HG02884 (cell line): Measurements from ENCODE around the gene MAL.
"Not testable (repeated sequence)": the region's sequence is repeated elsewhere in the genome, so short reads cannot be mapped to it uniquely, and the experiment has no call there.

Experiments
- ATAC-seq: cut with Tn5 transposase; IDR thresholded peaks from one replicate; pipeline ENCODE4 v1.9.1; 2021; ENCODE audit warnings: mild to moderate bottlenecking, moderate library complexity; ENCODE audit not compliant: unreplicated experiment

The MAL gene

DNA sequence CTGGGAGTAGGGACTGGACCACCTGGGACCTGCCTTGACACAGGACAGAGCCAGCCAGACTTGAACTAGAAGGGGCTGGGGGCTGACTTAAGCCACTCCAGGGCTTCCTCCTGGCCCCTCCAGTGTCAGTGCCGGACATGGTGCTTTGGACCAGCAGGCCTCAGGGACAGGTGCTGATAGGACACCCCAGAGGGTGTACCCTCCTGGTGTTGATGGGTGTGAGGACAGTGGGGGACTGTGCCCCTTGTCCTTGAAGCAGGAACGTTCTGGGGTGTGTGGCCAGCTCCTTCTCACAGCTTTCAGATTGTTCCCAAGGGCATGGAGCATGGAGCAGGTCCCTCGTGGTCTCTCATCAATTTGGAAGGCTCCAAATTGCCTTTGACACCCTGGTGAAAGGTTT is 6.8 kb downstream of the MAL start:
- no peak for ATAC-seq

DNA sequence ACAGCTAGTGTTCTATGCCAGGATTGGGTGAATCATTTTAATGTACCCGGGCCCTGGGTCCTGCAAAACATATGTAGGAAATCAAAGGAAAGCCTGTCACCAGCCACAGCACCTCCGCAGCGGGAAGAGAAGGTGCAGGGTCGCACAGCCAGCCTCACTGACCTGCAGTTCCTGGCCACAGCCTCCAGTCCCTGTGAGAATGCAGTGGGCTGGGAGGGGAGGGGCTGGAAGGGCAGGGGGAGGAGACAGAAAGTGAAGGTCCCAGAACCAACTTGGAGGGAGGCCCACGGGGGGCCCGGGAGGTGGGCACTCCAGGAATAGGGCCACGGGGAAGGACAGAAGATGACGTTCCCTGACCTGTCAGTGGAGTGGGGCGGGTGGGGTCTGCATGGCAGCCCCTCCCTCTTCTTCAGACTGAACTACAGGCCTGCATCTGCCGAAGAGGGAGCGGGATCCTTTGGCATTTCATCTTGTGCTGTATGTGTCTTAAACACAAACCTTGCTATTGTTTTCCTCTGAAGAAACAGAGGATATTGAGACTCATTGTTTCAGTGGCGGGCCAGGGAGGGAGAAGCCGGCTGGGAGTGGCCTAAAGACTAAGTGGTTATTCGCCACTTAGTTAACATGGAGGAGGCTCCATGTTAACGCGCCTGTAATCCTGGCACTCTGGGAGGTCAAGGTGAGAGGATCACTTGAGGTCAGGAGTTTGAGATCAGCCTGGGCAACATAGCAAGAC is 7.5 kb downstream of the MAL start:
- no peak for ATAC-seq

DNA sequence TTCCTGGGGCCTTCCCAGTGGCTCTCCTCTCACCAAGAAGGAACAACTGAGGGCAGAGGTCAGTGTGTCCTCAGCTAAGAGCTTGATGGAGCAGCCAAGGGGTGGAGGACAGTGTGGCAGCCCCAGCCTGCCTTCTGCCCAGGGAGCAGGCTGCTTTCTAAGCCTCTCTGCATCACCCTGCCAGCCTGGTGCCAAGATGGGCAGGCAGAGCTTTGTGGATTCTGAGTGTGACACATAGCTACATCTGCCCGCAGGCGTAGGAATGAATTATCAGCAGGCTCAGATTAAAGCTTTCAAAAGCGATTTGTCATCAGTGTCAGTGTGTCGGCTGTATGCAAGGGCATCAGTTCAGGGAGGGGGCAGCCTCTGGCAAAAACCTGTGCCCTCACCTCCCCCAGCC is 8.7 kb downstream of the MAL start:
- ATAC-seq = no peak

DNA sequence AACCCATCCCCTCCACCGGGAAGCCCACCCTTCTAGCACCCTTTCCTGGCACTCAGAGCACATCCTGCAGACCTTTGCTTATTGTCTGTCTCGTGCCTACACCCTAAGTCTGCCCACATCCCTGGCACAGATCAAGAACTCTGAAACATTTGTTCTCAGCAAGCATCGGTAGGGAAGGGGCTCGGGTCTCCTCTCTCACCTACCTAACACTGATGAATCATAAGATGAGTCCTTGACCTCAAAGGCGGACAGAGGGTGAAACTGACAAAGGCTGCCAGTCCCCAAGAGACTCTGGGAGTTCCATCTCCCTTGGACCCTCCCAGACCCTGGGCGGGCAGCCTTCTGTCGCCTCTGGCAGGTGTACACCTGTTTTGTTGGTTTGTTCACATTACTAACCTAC is 9.3 kb downstream of the MAL start:
- no peak for ATAC-seq

DNA sequence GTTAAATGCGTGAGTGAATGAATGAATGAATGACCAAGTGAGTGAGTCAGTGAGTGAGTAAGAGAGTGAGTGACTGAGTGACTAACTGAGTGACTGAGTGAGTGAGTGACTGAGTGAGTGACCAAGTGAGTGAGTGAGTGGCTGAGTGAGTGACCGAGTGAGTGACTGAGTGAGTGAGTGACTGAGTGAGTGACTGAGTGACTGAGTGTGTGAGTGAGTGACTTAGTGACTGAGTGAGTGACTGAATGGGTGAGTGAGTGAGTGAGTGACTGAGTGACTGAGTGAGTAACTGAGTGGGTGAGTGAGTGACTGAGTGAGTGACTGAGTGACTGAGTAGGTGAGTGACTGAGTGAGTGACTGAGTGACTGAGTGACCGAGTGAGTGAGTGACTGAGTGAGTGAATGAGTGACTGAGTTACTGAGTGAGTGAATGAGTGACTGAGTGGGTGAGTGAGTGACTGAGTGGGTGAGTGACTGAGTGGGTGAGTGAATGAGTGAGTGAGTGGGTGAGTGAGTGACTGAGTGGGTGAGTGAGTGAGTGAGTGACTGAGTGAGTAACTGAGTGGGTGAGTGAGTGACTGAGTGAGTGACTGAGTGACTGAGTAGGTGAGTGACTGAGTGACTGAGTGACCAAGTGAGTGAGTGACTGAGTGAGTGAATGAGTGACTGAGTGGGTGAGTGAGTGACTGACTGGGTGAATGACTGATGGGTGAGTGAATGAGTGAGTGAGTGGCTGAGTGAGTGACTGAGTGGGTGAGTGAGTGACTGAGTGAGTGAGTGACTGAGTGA is 11.3 kb downstream of the MAL start:
- no peak for ATAC-seq

DNA sequence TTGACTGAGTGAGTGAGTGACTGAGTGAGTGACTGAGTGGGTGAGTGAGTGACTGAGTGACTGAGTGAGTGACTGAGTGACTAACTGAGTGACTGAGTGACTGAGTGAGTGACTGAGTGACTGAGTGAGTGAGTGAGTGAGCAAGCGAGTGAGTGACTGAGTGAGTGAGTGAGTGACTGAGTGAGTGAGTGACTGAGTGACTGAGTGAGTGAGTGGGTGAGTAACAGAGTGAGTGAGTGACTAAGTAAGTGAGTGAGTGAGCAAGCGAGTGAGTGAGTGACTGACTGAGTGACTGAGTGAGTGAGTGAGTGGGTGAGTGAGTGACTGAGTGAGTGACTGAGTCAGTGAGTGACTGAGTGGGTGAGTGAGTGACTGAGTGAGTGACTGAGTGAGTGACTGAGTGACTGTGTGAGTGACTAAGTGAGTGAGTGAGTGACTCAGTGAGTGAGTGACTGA is 11.9 kb downstream of the MAL start:
- ATAC-seq = no peak

DNA sequence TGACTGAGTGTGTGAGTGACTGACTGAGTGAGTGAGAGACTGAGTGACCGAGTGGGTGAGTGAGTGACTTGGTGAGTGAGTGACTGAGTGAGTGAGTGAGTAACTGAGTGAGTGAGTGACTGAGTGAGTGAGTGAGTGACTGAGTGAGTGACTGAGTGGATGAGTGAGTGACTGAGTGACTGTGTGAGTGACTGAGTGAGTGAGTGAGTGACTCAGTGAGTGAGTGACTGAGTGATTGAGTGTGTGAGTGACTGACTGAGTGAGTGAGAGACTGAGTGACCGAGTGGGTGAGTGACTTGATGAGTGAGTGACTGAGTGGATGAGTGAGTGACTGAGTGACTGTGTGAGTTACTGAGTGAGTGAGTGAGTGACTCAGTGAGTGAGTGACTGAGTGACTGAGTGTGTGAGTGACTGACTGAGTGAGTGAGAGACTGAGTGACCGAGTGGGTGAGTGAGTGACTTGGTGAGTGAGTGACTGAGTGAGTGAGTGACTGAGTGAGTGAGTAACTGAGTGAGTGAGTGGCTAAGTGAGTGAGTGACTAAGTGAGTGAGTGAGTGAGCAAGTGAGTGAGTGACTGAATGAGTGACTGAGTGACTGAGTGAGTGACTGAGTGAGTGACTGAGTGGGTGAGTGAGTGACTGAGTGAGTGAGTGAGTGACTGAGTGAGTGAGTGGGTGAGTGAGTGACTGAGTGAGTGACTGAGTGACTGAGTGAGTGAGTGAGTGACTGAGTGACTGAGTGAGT is 12.5 kb downstream of the MAL start:
- not testable (repeated sequence) for ATAC-seq

DNA sequence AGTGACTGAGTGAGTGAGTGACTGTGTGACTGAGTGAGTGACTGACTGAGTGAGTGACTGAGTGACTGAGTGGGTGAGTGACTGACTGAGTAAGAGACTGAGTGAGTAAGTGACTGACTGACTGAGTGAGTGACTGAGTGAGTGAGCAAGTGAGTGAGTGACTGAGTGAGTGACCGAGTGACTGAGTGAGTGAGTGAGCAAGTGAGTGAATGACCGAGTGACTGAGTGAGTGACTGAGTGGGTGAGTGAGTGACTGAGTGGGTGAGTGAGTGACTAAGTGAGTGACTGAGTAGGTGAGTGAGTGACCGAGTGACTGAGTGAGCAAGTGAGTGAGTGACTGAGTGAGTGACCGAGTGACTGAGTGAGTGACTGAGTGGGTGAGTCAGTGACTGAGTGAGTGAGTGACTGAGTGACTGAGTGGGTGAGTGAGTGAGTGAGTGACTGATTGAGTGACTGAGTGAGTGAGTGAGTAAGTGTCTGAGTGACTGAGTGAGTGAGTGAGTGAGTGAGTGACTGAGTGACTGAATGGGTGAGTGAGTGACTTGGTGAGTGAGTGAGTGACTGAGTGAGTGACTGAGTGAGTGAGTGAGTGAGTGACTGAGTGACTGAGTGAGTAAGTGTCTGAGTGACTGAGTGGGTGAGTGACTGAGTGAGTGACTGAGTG is 13.3 kb downstream of the MAL start:
- ATAC-seq = no peak

DNA sequence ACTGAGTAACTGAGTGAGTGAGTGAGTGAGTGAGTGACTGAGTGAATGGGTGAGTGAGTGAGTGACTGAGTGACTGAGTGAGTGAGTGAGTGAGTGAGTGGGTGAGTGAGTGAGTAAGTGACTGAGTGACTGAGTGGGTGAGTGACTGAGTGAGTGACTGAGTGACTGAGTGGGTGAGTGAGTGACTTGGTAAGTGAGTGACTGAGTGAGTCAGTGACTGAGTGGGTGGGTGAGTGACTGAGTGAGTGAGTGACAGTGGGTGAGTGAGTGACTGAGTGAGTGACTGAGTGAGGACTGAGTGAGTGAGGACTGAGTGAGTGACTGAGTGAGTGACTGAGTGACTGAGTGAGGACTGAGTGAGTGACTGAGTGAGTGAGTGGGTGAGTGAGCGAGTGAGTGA is 13.9 kb downstream of the MAL start:
- ATAC-seq = no peak

DNA sequence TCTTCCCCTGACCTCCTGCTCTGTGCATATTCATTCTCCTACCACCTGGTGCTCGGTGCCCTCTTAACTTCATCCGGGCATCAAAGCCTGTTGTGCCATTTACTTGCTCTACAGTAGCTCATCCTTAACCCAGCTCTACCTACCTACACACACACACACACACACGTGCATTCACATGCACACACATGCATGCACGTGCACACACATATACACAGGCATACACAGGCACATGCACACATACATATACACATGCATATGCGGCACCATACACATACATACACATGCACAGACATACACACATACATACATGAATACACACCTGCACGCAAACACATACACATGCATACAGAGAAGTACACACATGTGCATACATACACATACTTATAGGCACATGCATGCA is 14.5 kb downstream of the MAL start:
- no peak for ATAC-seq

DNA sequence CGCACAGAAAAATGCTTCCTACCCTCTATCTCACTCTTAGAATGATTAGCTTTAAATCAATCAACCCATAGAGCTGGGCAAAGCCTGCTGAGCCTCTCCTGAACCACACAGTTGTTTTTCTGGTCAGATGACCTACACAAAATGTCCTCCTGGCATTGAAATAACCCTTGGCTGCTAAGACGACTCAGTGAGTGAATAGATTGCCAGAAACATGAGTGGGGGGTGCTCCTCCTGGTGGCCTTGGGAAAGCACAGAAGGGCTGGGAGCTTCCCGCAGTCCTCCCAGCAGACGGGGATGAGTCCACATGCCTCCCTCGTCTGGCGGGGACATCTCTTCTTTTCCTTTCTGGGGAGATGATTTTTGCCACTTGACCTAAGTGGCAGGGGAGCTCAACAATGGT is 14.9 kb downstream of the MAL start:
- no peak for ATAC-seq

DNA sequence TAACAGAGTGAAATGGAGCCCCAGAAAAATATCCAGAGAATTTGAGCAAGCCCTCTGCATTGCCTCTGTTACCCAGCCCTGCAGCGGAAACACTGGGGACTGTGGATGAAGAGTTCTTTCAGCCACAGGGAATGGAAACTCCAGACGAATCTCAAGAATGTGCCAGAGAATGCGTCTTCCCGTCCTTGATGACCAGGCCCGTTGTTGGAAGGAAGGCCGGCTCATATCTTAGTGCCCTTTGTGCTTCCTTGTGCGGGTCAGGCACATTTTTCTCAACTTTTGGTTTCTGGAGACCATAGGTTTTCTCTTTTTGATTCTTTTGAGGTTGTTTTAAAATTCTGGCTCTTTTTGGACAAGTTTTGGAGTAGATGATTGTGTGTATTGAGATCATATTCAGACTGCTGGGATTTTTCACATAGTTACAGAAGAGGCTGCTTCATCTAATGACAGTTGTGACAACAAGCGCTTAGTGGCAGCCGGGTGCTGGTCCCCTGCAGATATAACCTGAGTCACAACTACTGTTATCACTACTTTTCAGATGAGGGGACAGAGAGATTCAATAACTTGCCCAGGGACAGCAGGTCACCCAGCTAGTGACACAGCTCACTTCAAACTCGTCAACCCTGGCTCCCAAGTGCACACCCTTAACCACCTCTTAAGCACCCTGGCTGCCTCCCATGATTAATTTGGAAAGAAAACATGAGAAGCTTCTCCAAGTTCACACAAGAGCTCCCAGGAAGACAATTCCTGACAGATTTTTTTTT is 15.7 kb downstream of the MAL start:
- peak; percentile 42 for ATAC-seq

DNA sequence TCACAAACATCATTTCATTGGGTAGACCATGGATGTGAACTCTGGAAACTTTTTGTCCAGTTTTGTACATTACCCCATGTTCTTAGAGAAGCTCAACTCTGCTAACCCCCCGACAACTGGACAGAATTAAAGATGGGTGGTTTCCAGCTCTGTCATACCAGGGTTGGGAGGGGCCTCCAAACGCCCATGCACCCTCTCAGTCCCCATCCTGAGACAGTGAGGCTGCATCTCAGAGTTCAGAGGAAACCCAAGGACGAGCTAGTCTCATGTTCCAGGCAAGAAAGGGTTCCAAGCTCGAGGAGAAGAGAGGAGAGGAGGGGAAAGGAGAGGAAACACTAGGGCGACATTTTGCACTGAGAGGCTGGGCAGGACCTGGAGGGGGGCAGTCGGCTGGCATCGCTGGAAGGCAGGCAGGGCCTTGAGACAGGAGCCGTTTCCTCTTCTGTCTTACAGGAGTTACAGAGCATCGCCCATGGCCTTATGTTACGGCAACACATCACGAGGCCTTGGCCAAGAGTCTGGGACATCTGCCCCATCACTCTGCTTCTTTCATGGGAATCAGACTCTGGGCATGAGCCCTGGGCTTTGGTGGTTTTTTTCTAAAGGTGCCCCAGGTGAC is 16.4 kb downstream of the MAL start:
- ATAC-seq = peak; percentile 54

DNA sequence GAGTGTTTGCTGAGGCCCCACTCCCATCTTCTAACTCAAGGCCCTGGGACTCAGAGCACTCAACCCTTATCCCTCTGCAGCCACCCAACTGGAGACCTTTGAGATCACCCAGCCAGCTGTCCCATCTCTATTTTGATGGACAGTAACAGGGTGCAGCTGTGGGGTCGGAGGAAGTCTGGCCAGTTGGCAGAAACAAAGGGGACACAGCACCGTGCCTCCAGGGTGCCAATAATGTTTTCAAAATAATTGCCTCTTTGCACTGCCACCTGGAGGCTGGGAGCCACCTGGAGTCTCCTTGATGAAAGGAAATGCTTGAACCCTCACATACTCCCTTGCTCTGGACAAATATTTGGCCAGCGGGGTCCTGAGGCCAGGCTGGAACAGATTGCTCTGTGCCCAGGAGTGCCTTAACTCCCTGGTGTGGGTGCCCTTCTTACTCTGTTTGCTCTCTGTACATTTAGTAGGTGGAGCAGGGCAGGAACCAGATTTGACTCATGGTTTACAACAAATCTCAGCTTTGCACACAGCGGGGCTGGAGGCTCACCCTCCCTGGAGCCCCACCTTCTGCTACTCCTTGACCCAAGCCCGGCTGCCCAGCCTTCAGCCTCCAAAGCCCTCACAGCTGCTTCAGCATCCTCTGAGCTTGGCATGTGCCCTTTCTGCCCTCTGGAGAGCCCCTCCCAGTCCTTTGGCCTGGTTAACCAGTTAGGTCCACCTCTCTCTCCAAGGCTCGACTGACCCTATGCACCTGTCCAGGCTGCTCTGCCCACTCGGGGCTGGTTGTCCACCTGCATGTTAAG is 17.2 kb downstream of the MAL start:
- ATAC-seq = no peak

DNA sequence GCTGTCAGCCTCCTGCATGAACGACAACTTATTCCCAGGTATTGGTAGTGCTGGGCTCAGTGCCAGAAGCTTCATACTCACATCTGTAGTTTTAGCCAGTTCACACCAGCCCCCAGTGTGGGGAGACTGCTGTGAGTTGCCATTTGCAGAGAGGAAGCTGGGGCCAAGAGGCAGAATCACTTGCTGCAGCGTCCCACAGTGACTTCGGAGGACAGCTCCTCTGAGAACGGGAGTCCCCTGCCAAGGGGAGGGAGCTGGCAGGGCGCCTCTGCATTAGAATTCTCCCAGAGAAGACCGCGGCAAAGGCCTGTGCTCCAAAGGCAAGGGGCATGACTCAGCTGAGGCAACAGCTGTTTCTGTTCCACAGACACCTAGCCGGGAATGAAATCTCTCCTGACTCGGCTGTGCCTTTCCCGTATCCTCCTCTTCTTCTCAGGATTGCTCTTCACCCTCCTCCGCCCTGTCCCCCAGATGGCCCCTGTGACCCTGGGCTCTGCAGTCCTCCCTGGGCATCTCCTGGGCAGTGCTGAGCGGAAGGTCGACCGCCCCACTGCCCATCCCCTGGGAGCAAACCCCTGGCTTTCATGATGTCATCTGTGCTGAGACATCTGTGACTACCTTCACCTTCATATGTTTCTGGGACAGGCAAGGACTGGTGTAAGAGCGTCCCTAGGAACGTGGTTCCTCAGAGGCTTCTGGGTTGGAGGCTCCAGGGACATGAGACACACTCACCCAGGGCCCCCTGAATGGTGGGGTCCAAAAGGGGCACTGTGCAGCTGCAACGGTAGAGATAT is 18.0 kb downstream of the MAL start:
- peak; percentile 61 for ATAC-seq

DNA sequence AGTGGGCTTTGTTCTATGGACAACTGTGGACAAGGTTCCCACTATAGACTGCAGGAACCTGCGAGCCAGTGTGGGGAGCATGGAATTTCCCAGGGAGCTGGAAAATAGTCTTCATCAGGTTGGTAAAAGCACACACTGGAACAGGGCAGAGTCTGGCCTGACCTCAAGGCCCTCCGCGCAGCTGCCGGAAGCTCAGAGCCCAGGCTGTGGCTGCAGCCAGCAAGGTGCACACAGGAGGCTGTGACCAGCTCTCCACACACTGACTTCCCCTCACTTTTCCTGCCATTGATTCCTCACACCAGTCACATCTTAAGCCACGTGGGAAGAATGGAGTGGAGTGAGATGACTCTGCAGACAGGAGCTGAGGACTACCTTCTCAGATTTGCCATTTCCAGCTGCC is 19.1 kb downstream of the MAL start:
- ATAC-seq = no peak

DNA sequence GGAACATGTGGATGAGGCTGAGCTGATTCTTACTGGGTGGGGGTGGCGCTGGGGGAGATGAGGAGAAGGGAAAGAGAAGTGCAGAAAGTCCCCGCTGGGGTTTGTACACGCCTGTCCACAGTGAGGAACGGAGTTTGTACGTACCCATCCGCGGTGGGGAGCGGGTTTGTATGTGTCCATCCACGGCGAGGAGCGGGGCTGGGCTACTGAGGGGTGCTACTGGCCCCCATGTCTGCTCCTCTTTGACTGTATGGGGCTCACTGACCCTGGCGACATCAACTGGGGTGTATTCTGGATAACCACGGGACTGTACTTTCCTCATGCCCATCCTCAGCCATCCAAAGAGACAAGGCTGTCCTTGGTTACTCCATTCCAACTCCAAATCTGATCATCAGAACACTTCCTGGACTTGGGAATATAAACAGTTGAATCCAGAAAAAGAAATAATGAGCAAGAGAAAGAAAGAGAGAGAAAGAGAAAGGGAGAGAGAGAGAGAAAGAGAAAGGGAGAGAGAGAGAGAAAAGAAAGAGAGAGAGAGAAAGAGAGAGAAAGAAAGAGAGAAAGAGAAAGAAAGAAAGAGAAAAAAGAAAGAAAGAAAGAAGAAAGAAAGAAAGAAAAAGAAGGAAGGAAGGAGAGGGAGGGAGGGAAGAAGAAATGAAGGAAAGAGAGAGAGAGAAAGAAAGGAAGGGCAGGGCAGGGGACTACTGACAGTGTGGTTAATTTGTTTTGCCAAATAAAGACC is 21.0 kb downstream of the MAL start:
- ATAC-seq = no peak
